KMS-11 (cell line): ENCODE results near the gene DNTTIP2.

Experiments
- H2AFZ ChIP-seq: fragments of 200-600 bp; sonication (generic); 2 replicates; pipeline ENCODE4 v1.6.1; 2016; ENCODE audit warnings: antibody characterized with exemption, mixed run types, low read depth
- H3K27ac ChIP-seq: fragments of 200-600 bp; sonication (generic); 2 replicates; pipeline ENCODE4 v1.6.1; 2016; ENCODE audit warnings: mild to moderate bottlenecking, mixed run types
- H3K27me3 ChIP-seq: fragments of 200-600 bp; sonication (generic); 2 replicates; pipeline ENCODE4 v1.6.1; 2017; ENCODE audit warnings: mild to moderate bottlenecking, low read depth, mixed run types, moderate library complexity; ENCODE audit not compliant: insufficient read depth
- H3K36me3 ChIP-seq: fragments of 200-600 bp; sonication (generic); 2 replicates; pipeline ENCODE4 v1.6.1; 2017; ENCODE audit warnings: mild to moderate bottlenecking, mixed run types; ENCODE audit not compliant: insufficient read depth
- H3K4me1 ChIP-seq: fragments of 200-600 bp; sonication (generic); 2 replicates; pipeline ENCODE4 v1.6.1; 2016; ENCODE audit warnings: mild to moderate bottlenecking, low read depth, mixed run types; ENCODE audit not compliant: poor library complexity, severe bottlenecking
- H3K4me2 ChIP-seq: fragments of 200-600 bp; sonication (generic); 2 replicates; pipeline ENCODE4 v1.7.0; 2016; ENCODE audit warnings: mild to moderate bottlenecking, mixed run types
- H3K4me3 ChIP-seq: fragments of 200-600 bp; sonication (generic); IDR thresholded peaks from 2 replicates; pipeline ENCODE4 v1.6.1; 2017; ENCODE audit warnings: low read depth, low read length, mixed read lengths; ENCODE audit not compliant: insufficient read depth
- H3K79me2 ChIP-seq: fragments of 200-600 bp; sonication (generic); 2 replicates; pipeline ENCODE4 v1.6.1; 2016; ENCODE audit warnings: low read depth, mixed run types; ENCODE audit not compliant: insufficient read depth
- H3K9ac ChIP-seq: fragments of 200-600 bp; sonication (generic); 2 replicates; pipeline ENCODE4 v1.6.1; 2016; ENCODE audit warnings: mild to moderate bottlenecking, mixed run types
- H4K20me1 ChIP-seq: fragments of 200-600 bp; sonication (generic); 2 replicates; pipeline ENCODE4 v1.6.1; 2016; ENCODE audit warnings: mild to moderate bottlenecking, mixed run types; ENCODE audit not compliant: insufficient read depth
- TF ChIP-seq, protein P1 (sequence below): fragments of 200-600 bp; sonication (generic); conservative IDR thresholded peaks from 2 replicates; pipeline ENCODE4 v1.6.1; 2017; ENCODE audit warnings: low read depth, mild to moderate bottlenecking, antibody characterized with exemption, low read length, moderate library complexity, mixed read lengths

DNTTIP2 gene

DNA sequence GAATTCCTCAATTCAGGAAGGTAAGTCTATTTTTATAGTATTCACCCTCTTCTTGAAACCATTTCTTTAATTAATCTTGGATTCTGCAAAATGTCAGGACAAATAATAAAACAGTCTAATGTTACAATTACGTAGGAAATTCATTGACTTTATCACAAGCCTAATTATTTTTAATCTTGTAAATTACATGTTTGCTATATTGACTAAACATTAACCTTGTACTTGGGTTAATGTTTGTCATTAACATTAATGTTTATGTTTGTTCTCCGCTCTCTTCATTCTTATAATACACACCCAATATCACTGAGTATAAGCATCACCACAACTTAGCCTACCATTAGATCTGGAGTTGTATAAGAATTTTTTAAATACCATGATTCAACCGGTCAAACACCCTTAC lies 27.5 kb upstream of the DNTTIP2 start:
- peaks cover 44% of the 10 kb centered on the region for H3K4me1 ChIP-seq
- no peak overlapping the region for H3K27ac ChIP-seq
- no peaks in the 10 kb centered on the region for H3K27me3 ChIP-seq
- no peak overlapping the region for H3K9ac ChIP-seq
- H3K4me3 ChIP-seq = no peak overlapping the region
- H3K79me2 ChIP-seq = peaks cover 40% of the 10 kb centered on the region
- no peak overlapping the region; the same call in 1 of the 2 replicates for H3K4me2 ChIP-seq
- H2AFZ ChIP-seq = no peak overlapping the region
- no peaks in the 10 kb centered on the region for H3K36me3 ChIP-seq
- TF ChIP-seq, protein P1, sequence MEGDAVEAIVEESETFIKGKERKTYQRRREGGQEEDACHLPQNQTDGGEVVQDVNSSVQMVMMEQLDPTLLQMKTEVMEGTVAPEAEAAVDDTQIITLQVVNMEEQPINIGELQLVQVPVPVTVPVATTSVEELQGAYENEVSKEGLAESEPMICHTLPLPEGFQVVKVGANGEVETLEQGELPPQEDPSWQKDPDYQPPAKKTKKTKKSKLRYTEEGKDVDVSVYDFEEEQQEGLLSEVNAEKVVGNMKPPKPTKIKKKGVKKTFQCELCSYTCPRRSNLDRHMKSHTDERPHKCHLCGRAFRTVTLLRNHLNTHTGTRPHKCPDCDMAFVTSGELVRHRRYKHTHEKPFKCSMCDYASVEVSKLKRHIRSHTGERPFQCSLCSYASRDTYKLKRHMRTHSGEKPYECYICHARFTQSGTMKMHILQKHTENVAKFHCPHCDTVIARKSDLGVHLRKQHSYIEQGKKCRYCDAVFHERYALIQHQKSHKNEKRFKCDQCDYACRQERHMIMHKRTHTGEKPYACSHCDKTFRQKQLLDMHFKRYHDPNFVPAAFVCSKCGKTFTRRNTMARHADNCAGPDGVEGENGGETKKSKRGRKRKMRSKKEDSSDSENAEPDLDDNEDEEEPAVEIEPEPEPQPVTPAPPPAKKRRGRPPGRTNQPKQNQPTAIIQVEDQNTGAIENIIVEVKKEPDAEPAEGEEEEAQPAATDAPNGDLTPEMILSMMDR = no peak
- no peaks in the 10 kb centered on the region for H4K20me1 ChIP-seq

DNA sequence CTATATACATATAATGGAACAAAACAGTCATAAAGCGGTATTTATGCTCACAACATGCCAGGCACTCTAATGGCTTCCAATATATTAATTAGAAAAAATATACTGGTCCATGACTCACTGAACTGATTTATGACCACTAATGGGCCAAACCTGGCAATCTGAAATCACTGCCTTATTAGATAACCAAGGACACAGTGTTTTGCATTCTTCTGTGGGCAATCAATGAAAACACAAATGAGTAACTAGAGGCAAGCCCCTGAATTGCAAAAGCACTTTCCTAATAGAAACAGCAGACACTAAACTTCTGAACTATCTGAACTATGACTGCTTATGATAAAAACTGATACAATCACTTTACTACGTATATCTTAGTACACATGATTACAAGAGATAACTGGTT lies 26.7 kb upstream of the DNTTIP2 start:
- TF ChIP-seq, protein P1 = no peak
- Histone ChIP-seq H3K4me1 (peaks cover 44% of the 10 kb centered on the region), H3K4me3 (no peak overlapping the region), H3K4me2 (no peak overlapping the region), H3K36me3 (no peaks in the 10 kb centered on the region), H3K27me3 (no peaks in the 10 kb centered on the region), H3K27ac (no peak overlapping the region), H2AFZ (no peak overlapping the region), H4K20me1 (no peaks in the 10 kb centered on the region), H3K79me2 (peaks cover 40% of the 10 kb centered on the region), H3K9ac (no peak overlapping the region)

DNA sequence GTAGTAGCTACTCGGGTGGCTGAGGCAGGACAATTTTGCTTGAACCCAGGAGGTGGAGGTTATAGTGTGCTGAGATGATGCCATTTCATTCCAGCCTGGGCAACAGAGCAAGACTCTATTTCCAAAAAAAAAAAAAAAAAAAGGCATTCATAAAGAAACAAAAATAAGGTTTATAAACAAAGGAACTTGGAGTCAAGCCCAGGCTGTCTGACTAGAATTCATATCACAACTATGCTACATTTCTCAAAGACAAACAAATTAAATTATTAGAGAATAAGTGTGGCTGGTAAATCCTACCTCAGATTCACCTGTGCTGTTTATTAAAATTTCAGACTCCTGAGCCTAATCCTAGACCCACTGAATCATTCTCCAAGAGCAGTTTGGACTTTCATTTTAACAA lies 26.0 kb upstream of the DNTTIP2 start:
- Histone ChIP-seq H3K36me3 (no peaks in the 10 kb centered on the region), H3K27ac (peak overlapping the region; percentile 29; the same call in 1 of the 2 replicates), H3K79me2 (peaks cover 40% of the 10 kb centered on the region), H3K4me3 (no peak overlapping the region), H3K9ac (no peak overlapping the region), H2AFZ (no peak overlapping the region), H3K4me2 (peak overlapping the region; percentile 64), H3K27me3 (no peaks in the 10 kb centered on the region), H4K20me1 (no peaks in the 10 kb centered on the region), H3K4me1 (peaks cover 44% of the 10 kb centered on the region)
- TF ChIP-seq, protein P1 = no peak

DNA sequence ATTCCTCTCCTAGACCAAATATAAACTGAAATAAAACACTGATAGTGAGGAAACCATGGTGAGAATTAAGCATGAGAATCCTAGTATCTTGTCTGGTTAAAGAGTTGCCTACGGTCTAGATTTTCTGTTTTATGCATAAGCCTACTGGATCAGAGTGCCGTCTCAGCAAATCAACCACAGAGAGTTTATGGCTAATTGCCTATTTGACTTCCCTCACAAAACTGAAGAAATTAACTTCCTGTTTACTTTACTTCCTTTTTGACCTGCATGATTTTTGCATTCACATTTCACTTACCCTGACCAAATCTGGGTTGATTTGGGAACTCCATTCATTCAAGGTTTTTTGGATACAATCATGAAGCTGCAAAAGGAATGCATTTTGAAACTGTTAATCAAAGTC lies 25.2 kb upstream of the DNTTIP2 start:
- peaks cover 40% of the 10 kb centered on the region for H3K79me2 ChIP-seq
- peak overlapping the region; percentile 29 for H3K27ac ChIP-seq
- H3K4me2 ChIP-seq = peak overlapping the region; percentile 64
- TF ChIP-seq, protein P1 = no peak
- no peak overlapping the region for H3K4me3 ChIP-seq
- H2AFZ ChIP-seq = no peak overlapping the region; the same call in 1 of the 2 replicates
- H3K27me3 ChIP-seq = no peaks in the 10 kb centered on the region
- no peak overlapping the region for H3K9ac ChIP-seq
- H3K4me1 ChIP-seq = peaks cover 44% of the 10 kb centered on the region
- no peaks in the 10 kb centered on the region for H3K36me3 ChIP-seq
- H4K20me1 ChIP-seq = no peaks in the 10 kb centered on the region
